ENCODE data around the gene FRMPD2.

- TF ChIP-seq CTCF (conservative IDR thresholded peaks at IDR 0.05; ENCODE audit: low read depth, low read length) (no peak), USF2 (IDR thresholded peaks at IDR 0.05; ENCODE audit: low read depth, low read length) (no peak), ELK1 (IDR thresholded peaks at IDR 0.05; ENCODE audit: borderline replicate concordance, low read depth, low read length) (no peak), CEBPB (IDR thresholded peaks at IDR 0.05; ENCODE audit: low read depth, low read length) (no peak), POLR2A (IDR thresholded peaks at IDR 0.05; ENCODE audit: low read depth, low read length) (no peak), RCOR1 (IDR thresholded peaks at IDR 0.05; ENCODE audit: insufficient replicate concordance, low read length) (no peak), RAD21 (IDR thresholded peaks at IDR 0.05; ENCODE audit: low read length) (no peak), MXI1 (IDR thresholded peaks at IDR 0.05; ENCODE audit: borderline replicate concordance, low read depth, low read length) (no peak), RFX5 (IDR thresholded peaks at IDR 0.05; ENCODE audit: low read depth, low read length) (no peak), MAFK (IDR thresholded peaks at IDR 0.05; ENCODE audit: low read depth, low read length) (no peak)
Measured at GRCh38 chr10:48187713-48188485, 86.6 kb downstream of the FRMPD2 start.
